Neuronal stem cell (in vitro differentiated cells): ENCODE measurements around the gene GINS1.

Experiments
- DNase-seq: peaks from one replicate; pipeline ENCODE4 v3.0.0-alpha.2; 2013; ENCODE audit warnings: low spot score
- H2AFZ ChIP-seq: one replicate; pipeline ENCODE4 v1.6.1; 2013; ENCODE audit warnings: mild to moderate bottlenecking, low read length, inconsistent platforms
- H2AK5ac ChIP-seq: 2 replicates; pipeline ENCODE4 v1.6.1; 2013; ENCODE audit warnings: low read depth, mild to moderate bottlenecking, inconsistent platforms, low read length, moderate library complexity, mixed read lengths
- H2BK120ac ChIP-seq: 2 replicates; pipeline ENCODE4 v1.6.1; 2013; ENCODE audit warnings: low read depth, mild to moderate bottlenecking, inconsistent platforms, low read length, moderate library complexity, mixed read lengths
- H2BK12ac ChIP-seq: one replicate; pipeline ENCODE4 v1.6.1; 2013; ENCODE audit warnings: low read length, inconsistent platforms
- H2BK15ac ChIP-seq: 2 replicates; pipeline ENCODE4 v1.6.1; 2013; ENCODE audit warnings: mild to moderate bottlenecking, low read length, inconsistent platforms, mixed read lengths
- H2BK5ac ChIP-seq: one replicate; pipeline ENCODE4 v1.6.1; 2013; ENCODE audit warnings: inconsistent platforms, mild to moderate bottlenecking, low read length, moderate library complexity
- H3K14ac ChIP-seq: one replicate; pipeline ENCODE4 v1.6.1; 2013; ENCODE audit warnings: low read length, inconsistent platforms
- H3K18ac ChIP-seq: 2 replicates; pipeline ENCODE4 v1.6.1; 2013; ENCODE audit warnings: low read length, inconsistent platforms
- H3K23ac ChIP-seq: 2 replicates; pipeline ENCODE4 v1.6.1; 2013; ENCODE audit warnings: low read depth, mild to moderate bottlenecking, mixed read lengths, low read length, inconsistent platforms; ENCODE audit not compliant: poor library complexity
- H3K27ac ChIP-seq: replicated peaks from 3 replicates; pipeline ENCODE4 v1.5.1; 2013; ENCODE audit warnings: low read length, inconsistent platforms
- H3K27me3 ChIP-seq, 3 experiments: 2 replicates each; pipeline ENCODE4 v1.6.1; 2013; ENCODE audit warnings: low read length in 3 of 3, mild to moderate bottlenecking in 2 of 3, inconsistent platforms in 1 of 3, low read depth in 1 of 3, mixed read lengths in 1 of 3, moderate library complexity in 1 of 3; ENCODE audit not compliant: control insufficient read depth in 3 of 3, insufficient read depth in 3 of 3
- H3K36me3 ChIP-seq, 2 donors: replicated peaks in 1 of 2; 2 replicates each; pipeline ENCODE4 v1.6.1; 2013; ENCODE audit warnings: low read length in 2 of 2; ENCODE audit not compliant: control insufficient read depth in 2 of 2, insufficient read depth in 2 of 2
- H3K4ac ChIP-seq: 2 replicates; pipeline ENCODE4 v1.6.1; 2013; ENCODE audit warnings: inconsistent platforms, mild to moderate bottlenecking, low read length, moderate library complexity
- H3K4me1 ChIP-seq, 2 donors: 1 replicate in 1 of 2; 2 replicates in 1 of 2; pipeline ENCODE4 v1.6.1; 2013; ENCODE audit warnings: low read length in 2 of 2, low read depth in 1 of 2; ENCODE audit not compliant: control insufficient read depth in 2 of 2, insufficient read depth in 1 of 2
- H3K4me2 ChIP-seq: one replicate; pipeline ENCODE4 v1.6.1; 2013; ENCODE audit warnings: mild to moderate bottlenecking, low read length, inconsistent platforms; ENCODE audit not compliant: insufficient read depth, poor library complexity, severe bottlenecking
- H3K4me3 ChIP-seq, 2 donors: 2 replicates each; pipeline ENCODE4 v1.5.1; 2013; ENCODE audit warnings: low read length in 2 of 2, mild to moderate bottlenecking in 2 of 2, inconsistent platforms in 1 of 2, moderate library complexity in 1 of 2
- H3K79me1 ChIP-seq: one replicate; pipeline ENCODE4 v1.6.1; 2013; ENCODE audit warnings: low read depth, mild to moderate bottlenecking, inconsistent platforms, low read length, moderate library complexity
- H3K9ac ChIP-seq: one replicate; pipeline ENCODE4 v1.6.1; 2013; ENCODE audit warnings: mild to moderate bottlenecking, low read depth, low read length, inconsistent platforms; ENCODE audit not compliant: poor library complexity
- H3K9me3 ChIP-seq, 2 donors: replicated peaks in 1 of 2; 2 replicates each; pipeline versions ENCODE3 to v1.6.1; 2013; ENCODE audit warnings: low read length in 2 of 2, mild to moderate bottlenecking in 2 of 2, inconsistent platforms in 1 of 2, low read depth in 1 of 2, mixed read lengths in 1 of 2, moderate library complexity in 1 of 2; ENCODE audit not compliant: control insufficient read depth in 2 of 2, insufficient read depth in 1 of 2
- H4K8ac ChIP-seq: one replicate; pipeline ENCODE4 v1.6.1; 2013; ENCODE audit warnings: low read depth, mild to moderate bottlenecking, inconsistent platforms, low read length, moderate library complexity
- H4K91ac ChIP-seq: one replicate; pipeline ENCODE4 v1.6.1; 2013; ENCODE audit warnings: low read length, low read depth, mild to moderate bottlenecking, inconsistent platforms; ENCODE audit not compliant: poor library complexity
- WGBS, 2 donors: extraction: QIAGEN DNeasy Blood & Tissue Kit; methylation state at CpG; one replicate each; pipeline ENCODE4 v1.1.7; 2013; ENCODE audit warnings: missing lambda C conversion rate in 2 of 2, mixed read lengths in 1 of 2; ENCODE audit not compliant: insufficient read length in 2 of 2, insufficient replicate concordance in 1 of 2; ENCODE audit errors: extremely low coverage in 2 of 2; 5-methylcytosine and 5-hydroxymethylcytosine counted together

The GINS1 gene

GRCh38 chr20:25477014-25477882 is 69.8 kb downstream of the GINS1 start:
- H2BK120ac ChIP-seq = no peak overlapping the region
- H4K91ac ChIP-seq = no peak overlapping the region
- peaks cover 25 to 93% of the 10 kb centered on the region in 2 donors for H3K36me3 ChIP-seq
- WGBS, 2 donors = no CpG with 5 or more reads among the region's 28 CpGs
- no peak overlapping the region for H2BK15ac ChIP-seq
- no peak overlapping the region for H2BK12ac ChIP-seq
- no peaks in the 10 kb centered on the region for H3K79me1 ChIP-seq
- H3K23ac ChIP-seq = peak overlapping the region; percentile 82
- no peak overlapping the region for H2AK5ac ChIP-seq
- peak overlapping the region; percentile 34 for H3K18ac ChIP-seq
- no peak for DNase-seq
- no peak overlapping the region for H2AFZ ChIP-seq
- no peak overlapping the region for H3K27ac ChIP-seq
- H3K14ac ChIP-seq = peak overlapping the region; percentile 84
- no peak overlapping the region for H4K8ac ChIP-seq
- no peak overlapping the region for H3K4me3 ChIP-seq
- H3K27me3 ChIP-seq = no peaks in the 10 kb centered on the region
- no peak overlapping the region for H3K9ac ChIP-seq
- H3K9me3 ChIP-seq = peaks cover 0 to 2% of the 10 kb centered on the region in 2 donors
- H2BK5ac ChIP-seq = peak overlapping the region; percentile 32
- no peak overlapping the region for H3K4me2 ChIP-seq
- H3K4ac ChIP-seq = no peak overlapping the region
- H3K4me1 ChIP-seq = no peaks in the 10 kb centered on the region

- Histone ChIP-seq H3K9me3 (peaks cover 0 to 2% of the 10 kb centered on the region in 2 donors), H2AFZ (no peak overlapping the region), H3K14ac (no peak overlapping the region), H3K27ac (no peak overlapping the region), H3K23ac (no peak overlapping the region), H4K91ac (no peak overlapping the region), H2BK12ac (no peak overlapping the region), H2AK5ac (no peak overlapping the region), H3K4ac (no peak overlapping the region), H3K79me1 (no peaks in the 10 kb centered on the region), H2BK15ac (no peak overlapping the region), H3K4me3 (peak overlapping the region in 1 of 2 donors; percentile 46), H3K36me3 (peaks cover 24 to 89% of the 10 kb centered on the region in 2 donors), H2BK5ac (no peak overlapping the region), H3K4me2 (no peak overlapping the region), H4K8ac (no peak overlapping the region), H3K18ac (no peak overlapping the region), H2BK120ac (no peak overlapping the region), H3K9ac (no peak overlapping the region), H3K4me1 (no peaks in the 10 kb centered on the region), H3K27me3 (no peaks in the 10 kb centered on the region)
- DNase-seq = no peak
- WGBS, 2 donors = no CpG with 5 or more reads among the region's 24 CpGs
Observed at GRCh38 chr20:25478889-25479568, 71.6 kb downstream of the GINS1 start.

- peaks cover 22 to 89% of the 10 kb centered on the region in 2 donors for H3K36me3 ChIP-seq
- H2BK120ac ChIP-seq = no peak overlapping the region
- H2BK15ac ChIP-seq = no peak overlapping the region
Observed at GRCh38 chr20:25479638-25480037, 72.2 kb downstream of the GINS1 start.

GRCh38 chr20:25480156-25480555 is 72.7 kb downstream of the GINS1 start:
- H3K18ac ChIP-seq = no peak overlapping the region
- no peak overlapping the region for H2AK5ac ChIP-seq
- no peak for DNase-seq
- H2BK15ac ChIP-seq = no peak overlapping the region
- no CpG with 5 or more reads among the region's 7 CpGs for WGBS, 2 donors
- H2BK5ac ChIP-seq = no peak overlapping the region
- H3K27me3 ChIP-seq = no peaks in the 10 kb centered on the region
- H3K23ac ChIP-seq = no peak overlapping the region
- H2AFZ ChIP-seq = no peak overlapping the region
- H2BK12ac ChIP-seq = no peak overlapping the region
- H3K79me1 ChIP-seq = no peaks in the 10 kb centered on the region
- H3K4me3 ChIP-seq = no peak overlapping the region
- H2BK120ac ChIP-seq = no peak overlapping the region
- H4K91ac ChIP-seq = no peak overlapping the region
- H3K9ac ChIP-seq = no peak overlapping the region
- H3K27ac ChIP-seq = no peak overlapping the region
- H4K8ac ChIP-seq = no peak overlapping the region
- no peaks in the 10 kb centered on the region for H3K4me1 ChIP-seq
- H3K4me2 ChIP-seq = no peak overlapping the region
- H3K4ac ChIP-seq = no peak overlapping the region
- H3K36me3 ChIP-seq = peaks cover 22 to 91% of the 10 kb centered on the region in 2 donors
- H3K9me3 ChIP-seq = peaks cover 0 to 2% of the 10 kb centered on the region in 2 donors
- no peak overlapping the region for H3K14ac ChIP-seq

More at GRCh38 chr20:25479638-25480037, 72.2 kb downstream of the GINS1 start:
- H4K8ac ChIP-seq = no peak overlapping the region
- no peak overlapping the region for H2AFZ ChIP-seq
- no peak overlapping the region for H2BK12ac ChIP-seq
- no peak overlapping the region for H3K4me3 ChIP-seq
- no peaks in the 10 kb centered on the region for H3K27me3 ChIP-seq
- no peak overlapping the region for H3K27ac ChIP-seq
- H3K14ac ChIP-seq = no peak overlapping the region
- H3K23ac ChIP-seq = no peak overlapping the region
- no peaks in the 10 kb centered on the region for H3K4me1 ChIP-seq
- no peak overlapping the region for H3K9ac ChIP-seq
- H3K4ac ChIP-seq = no peak overlapping the region
- no CpG with 5 or more reads among the region's 5 CpGs for WGBS, 2 donors
- H3K18ac ChIP-seq = no peak overlapping the region
- H3K79me1 ChIP-seq = no peaks in the 10 kb centered on the region
- no peak overlapping the region for H4K91ac ChIP-seq
- no peak overlapping the region for H3K4me2 ChIP-seq
- no peak overlapping the region for H2BK5ac ChIP-seq
- no peak overlapping the region for H2AK5ac ChIP-seq
- DNase-seq = no peak
- H3K9me3 ChIP-seq = peaks cover 0 to 2% of the 10 kb centered on the region in 2 donors
